Mesothelial cell of epicardium (in vitro differentiated cells): ENCODE measurements around the gene ZNF365. TPM values are rescaled to one million over a fixed set of nuclear protein-coding genes. Genes with fewer than 3 reads are reported as not detected.

Source experiments
- DNase-seq, 2 experiments: peaks; one replicate each; pipeline ENCODE4 v3.0.0; 2021; ENCODE audit warnings: low spot score in 2 of 2; ENCODE audit not compliant: unreplicated experiment in 2 of 2
- H3K27ac Mint-ChIP-seq: 2 replicates; pipeline ENCODE4 v1.8.0; 2021; ENCODE audit warnings: mixed read lengths
- H3K27me3 Mint-ChIP-seq: 2 replicates; pipeline ENCODE4 v1.8.0; 2021; ENCODE audit warnings: low read depth, mixed read lengths
- H3K36me3 Mint-ChIP-seq: 2 replicates; pipeline ENCODE4 v1.8.0; 2021; ENCODE audit warnings: mixed read lengths
- H3K4me1 Mint-ChIP-seq: 2 replicates; pipeline ENCODE4 v1.8.0; 2021; ENCODE audit warnings: mixed read lengths
- H3K4me3 Mint-ChIP-seq: 2 replicates; pipeline ENCODE4 v1.8.0; 2021; ENCODE audit warnings: mild to moderate bottlenecking, moderate library complexity, mixed read lengths
- H3K9me3 Mint-ChIP-seq: 2 replicates; pipeline ENCODE4 v1.8.0; 2021; ENCODE audit warnings: mixed read lengths
- CTCF ChIP-seq: fragments of 200-600 bp; sonication (generic); IDR thresholded peaks from one replicate; pipeline ENCODE4 v1.5.0; 2021; ENCODE audit warnings: antibody characterized with exemption; ENCODE audit not compliant: unreplicated experiment
- total RNA-seq: library from RNA; stranded (reverse); gene quantifications from 3 replicates; pipeline ENCODE4 v1.2.1, GENCODE V29; 2021

The ZNF365 gene
- total RNA-seq, 1 donor from 2014 or later: not detected

GRCh38 chr10:62384447-62385081, 10.4 kb downstream of the ZNF365 start:
- no peaks in the 10 kb centered on the region for H3K27me3 Mint-ChIP-seq
- no peak overlapping the region for H3K27ac Mint-ChIP-seq
- DNase-seq: no peak
- no peak overlapping the region for H3K4me3 Mint-ChIP-seq
- no peak for TF ChIP-seq CTCF
- H3K9me3 Mint-ChIP-seq: no peaks in the 10 kb centered on the region
- H3K36me3 Mint-ChIP-seq: no peaks in the 10 kb centered on the region
- H3K4me1 Mint-ChIP-seq: peaks cover 7% of the 10 kb centered on the region

GRCh38 chr10:62386356-62387320, 12.5 kb downstream of the ZNF365 start:
- no peak for DNase-seq
- Mint-ChIP-seq H3K36me3 (no peaks in the 10 kb centered on the region), H3K27ac (no peak overlapping the region), H3K27me3 (no peaks in the 10 kb centered on the region), H3K4me3 (no peak overlapping the region), H3K9me3 (peaks cover 2% of the 10 kb centered on the region), H3K4me1 (peaks cover 7% of the 10 kb centered on the region)
- TF ChIP-seq CTCF: no peak

GRCh38 chr10:62388328-62388727, 14.2 kb downstream of the ZNF365 start:
- H3K27ac Mint-ChIP-seq: no peak overlapping the region
- no peaks in the 10 kb centered on the region for H3K36me3 Mint-ChIP-seq
- H3K27me3 Mint-ChIP-seq: no peaks in the 10 kb centered on the region
- peaks cover 7% of the 10 kb centered on the region for H3K4me1 Mint-ChIP-seq
- H3K4me3 Mint-ChIP-seq: no peak overlapping the region
- TF ChIP-seq CTCF: no peak
- no peak for DNase-seq
- H3K9me3 Mint-ChIP-seq: peaks cover 9% of the 10 kb centered on the region

GRCh38 chr10:62390497-62391176, 16.5 kb downstream of the ZNF365 start:
- Mint-ChIP-seq H3K9me3 (peaks cover 9% of the 10 kb centered on the region), H3K27me3 (peaks cover 11% of the 10 kb centered on the region), H3K4me3 (no peak overlapping the region), H3K36me3 (no peaks in the 10 kb centered on the region), H3K4me1 (no peaks in the 10 kb centered on the region), H3K27ac (no peak overlapping the region)
- TF ChIP-seq CTCF: no peak
- no peak for DNase-seq

DNA sequence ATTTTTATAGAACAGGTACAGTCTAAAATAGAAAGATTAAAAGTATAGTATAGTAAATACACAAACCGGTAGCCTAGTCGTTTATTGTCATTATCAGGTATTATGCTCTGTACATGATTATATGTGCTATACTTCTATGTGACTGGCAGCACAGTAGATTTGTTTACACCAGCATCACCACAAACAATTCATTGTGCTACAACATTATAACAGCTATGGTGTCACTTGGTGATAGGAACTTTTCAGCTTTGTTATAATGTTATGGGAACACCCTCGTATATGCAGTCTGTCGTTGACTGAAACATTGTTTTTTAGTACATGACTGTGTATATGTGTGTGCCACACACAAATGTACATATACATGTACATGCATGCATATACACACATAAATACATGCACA, 19.1 kb downstream of the ZNF365 start:
- H3K4me3 Mint-ChIP-seq: no peak overlapping the region
- TF ChIP-seq CTCF: no peak
- no peak overlapping the region for H3K27ac Mint-ChIP-seq
- no peaks in the 10 kb centered on the region for H3K4me1 Mint-ChIP-seq
- peaks cover 9% of the 10 kb centered on the region for H3K9me3 Mint-ChIP-seq
- H3K36me3 Mint-ChIP-seq: no peaks in the 10 kb centered on the region
- DNase-seq: no peak
- peaks cover 16% of the 10 kb centered on the region for H3K27me3 Mint-ChIP-seq
